Suprapubic skin (tissue), 3 donors: Measurements from ENCODE around the gene FCRL1.

Experiments
- CTCF ChIP-seq, 2 donors: fragments of 200-600 bp in 1 of 2; fragments of 450-650 bp in 1 of 2; sonication (generic) in 1 of 2; IDR thresholded peaks; one replicate each; pipeline ENCODE4 v1.5.1; 2016 to 2019; ENCODE audit warnings: antibody characterized with exemption in 2 of 2, mild to moderate bottlenecking in 1 of 2, moderate library complexity in 1 of 2
- POLR2AphosphoS5 ChIP-seq, 3 donors: sonication (generic); formaldehyde crosslinking; IDR thresholded peaks; one replicate each; pipeline ENCODE4 v1.6.1; 2017; ENCODE audit warnings: antibody characterized with exemption in 3 of 3

- TF ChIP-seq POLR2AphosphoS5 (IDR thresholded peaks at IDR 0.05) (no peak), CTCF (IDR thresholded peaks at IDR 0.05) (no peak)
These were observed 36.6 kb upstream of the FCRL1 start for GRCh38 chr1:157856538-157856937.
